Measurements from ENCODE around the gene GLP1R. TPM values are rescaled to one million over a fixed set of nuclear protein-coding genes. Genes with fewer than 3 reads are reported as not detected.

GLP1R gene
- total RNA-seq, 2 donors from 2014 or later, result 5.7 to 6.9 TPM

DNA sequence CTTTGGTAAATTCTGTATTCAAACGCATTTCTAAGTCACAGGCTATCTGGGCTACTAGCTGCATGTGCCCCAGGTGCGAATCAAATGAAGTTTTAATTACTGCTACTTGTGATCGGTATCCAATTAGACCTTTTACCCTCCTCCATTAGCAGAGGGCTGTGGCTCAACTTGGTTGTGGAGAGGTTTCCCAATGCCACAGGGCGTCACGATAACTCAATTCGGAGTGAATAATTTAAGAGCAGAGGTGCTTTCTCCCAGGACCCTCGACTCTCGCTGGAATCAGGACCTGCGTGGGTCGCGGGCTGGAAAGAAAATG, 65.8 kb downstream of the GLP1R start:
- peak; percentile 25 for ATAC-seq
- peak overlapping the region; percentile 94 to 98 (median 96) for H3K27ac ChIP-seq
- TF ChIP-seq POLR2A (IDR thresholded peaks at IDR 0.05), result no peak
- TF ChIP-seq, protein P1, sequence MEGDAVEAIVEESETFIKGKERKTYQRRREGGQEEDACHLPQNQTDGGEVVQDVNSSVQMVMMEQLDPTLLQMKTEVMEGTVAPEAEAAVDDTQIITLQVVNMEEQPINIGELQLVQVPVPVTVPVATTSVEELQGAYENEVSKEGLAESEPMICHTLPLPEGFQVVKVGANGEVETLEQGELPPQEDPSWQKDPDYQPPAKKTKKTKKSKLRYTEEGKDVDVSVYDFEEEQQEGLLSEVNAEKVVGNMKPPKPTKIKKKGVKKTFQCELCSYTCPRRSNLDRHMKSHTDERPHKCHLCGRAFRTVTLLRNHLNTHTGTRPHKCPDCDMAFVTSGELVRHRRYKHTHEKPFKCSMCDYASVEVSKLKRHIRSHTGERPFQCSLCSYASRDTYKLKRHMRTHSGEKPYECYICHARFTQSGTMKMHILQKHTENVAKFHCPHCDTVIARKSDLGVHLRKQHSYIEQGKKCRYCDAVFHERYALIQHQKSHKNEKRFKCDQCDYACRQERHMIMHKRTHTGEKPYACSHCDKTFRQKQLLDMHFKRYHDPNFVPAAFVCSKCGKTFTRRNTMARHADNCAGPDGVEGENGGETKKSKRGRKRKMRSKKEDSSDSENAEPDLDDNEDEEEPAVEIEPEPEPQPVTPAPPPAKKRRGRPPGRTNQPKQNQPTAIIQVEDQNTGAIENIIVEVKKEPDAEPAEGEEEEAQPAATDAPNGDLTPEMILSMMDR (IDR thresholded peaks at IDR 0.05), result peak in 1 of 7 experiments; percentile 3

DNA sequence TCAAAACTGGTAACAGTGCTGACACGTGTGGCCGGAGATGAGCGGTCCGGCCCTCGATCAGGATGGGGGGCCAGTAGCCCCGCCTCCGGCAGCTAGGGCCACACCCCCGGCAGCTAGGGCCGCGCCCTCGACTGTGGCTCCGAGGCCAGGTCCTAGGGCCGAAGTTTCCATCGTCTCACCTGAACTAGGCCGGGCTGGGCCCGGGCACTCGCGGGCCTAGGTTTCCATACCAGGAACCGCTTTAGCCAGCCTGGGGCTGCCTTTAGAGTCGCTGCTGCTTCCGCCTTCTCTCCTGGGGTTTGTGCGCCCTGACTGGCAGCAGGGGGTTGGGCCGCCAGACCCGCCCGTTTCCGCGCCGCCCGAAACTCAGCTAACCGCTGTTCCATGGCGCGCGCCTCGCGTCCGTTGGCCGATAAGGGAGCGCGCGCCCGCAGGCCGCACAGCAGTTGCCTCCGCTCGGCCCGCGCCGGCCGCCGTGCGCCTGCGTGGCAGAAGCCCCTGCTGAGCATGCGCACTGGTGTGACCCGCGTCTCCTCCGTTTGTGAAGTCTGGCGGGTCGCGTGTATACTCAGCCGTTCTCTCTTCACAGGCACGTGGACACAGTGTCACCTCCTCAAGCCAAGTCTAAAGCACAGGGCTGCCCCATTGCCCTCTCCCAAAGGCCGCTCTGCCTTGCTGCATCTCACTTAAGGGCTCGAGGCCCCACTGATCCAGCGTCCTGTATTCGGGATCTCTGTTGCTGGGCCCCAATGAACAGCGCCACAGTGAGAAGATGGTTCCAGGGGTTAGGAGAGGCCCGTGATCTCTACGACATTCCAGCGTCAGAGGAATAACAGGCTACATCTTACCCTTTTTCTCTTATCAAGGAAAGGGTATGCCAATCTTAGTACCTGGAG, 66.4 kb downstream of the GLP1R start, which contains the start of gene SAYSD1:
TSS of gene SAYSD1 (minus strand) at position 483 of the 896 bp plus-strand sequence. CDS start at position 386, 97 bp downstream.
- DNase-seq, result peak; percentile 94 to 95 (median 95)
- Histone ChIP-seq H3K9me3 (no peaks in the 10 kb centered on the region), H3K4me1 (peaks cover 14% of the 10 kb centered on the region), H3K27ac (peak within 1 kb of the TSS; percentile 94 to 98 (median 96)), H3K4me3 (peak within 1 kb of the TSS; percentile 17 to 50), H3K36me3 (replicated peaks in 1 of 2; ENCODE audit: insufficient read depth in 1 of 2, low read depth in 2 of 2) (no peaks in the 10 kb centered on the region), H3K27me3 (no peaks in the 10 kb centered on the region)
- TF ChIP-seq POLR2A (IDR thresholded peaks at IDR 0.05), result peak; percentile 86 to 93 (median 90)
- TF ChIP-seq, protein P1 (IDR thresholded peaks at IDR 0.05), result no peak
- 1 to 2% methylated on average over 18 to 68 of the region's 68 CpGs for WGBS, 2 donors
- ATAC-seq, result peak; percentile 96
- intact Hi-C loops (cut with DNase I), result no loop called here

More for the DNA sequence above, 65.8 kb downstream of the GLP1R start:
- peaks cover 14% of the 10 kb centered on the region for H3K4me1 ChIP-seq
- intact Hi-C loops (cut with DNase I), result no loop called here
- 0 to 2% methylated on average over 11 of the region's 11 CpGs for WGBS, 2 donors
- peak overlapping the region; percentile 17 to 50 for H3K4me3 ChIP-seq
- DNase-seq, result no peak
- H3K9me3 ChIP-seq, result no peaks in the 10 kb centered on the region
- H3K27me3 ChIP-seq, result no peaks in the 10 kb centered on the region
- no peaks in the 10 kb centered on the region for H3K36me3 ChIP-seq (replicated peaks in 1 of 2; ENCODE audit: insufficient read depth in 1 of 2, low read depth in 2 of 2)

DNA sequence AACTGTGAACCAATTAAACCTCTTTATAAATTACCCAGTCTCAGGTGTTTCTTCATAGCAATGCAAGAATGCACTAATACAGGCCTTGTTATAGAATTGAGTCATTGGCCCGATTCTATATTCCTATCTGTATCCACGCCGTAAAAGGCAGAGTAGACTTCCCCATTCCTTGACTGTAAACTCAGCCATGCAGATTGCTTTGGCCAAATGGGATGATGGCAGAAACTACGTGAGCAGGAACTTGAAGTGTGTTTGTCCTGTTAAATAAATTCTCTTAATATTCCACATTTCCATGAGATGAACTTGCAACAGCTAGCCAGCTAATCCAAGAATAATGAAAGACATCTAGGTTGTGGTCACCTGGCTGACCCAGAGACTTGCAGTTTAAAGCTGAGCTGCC, 70.3 kb downstream of the GLP1R start:
- TF ChIP-seq, protein P1 (IDR thresholded peaks at IDR 0.05), result no peak
- TF ChIP-seq POLR2A (IDR thresholded peaks at IDR 0.05), result no peak
- H3K4me1 ChIP-seq, result peaks cover 7% of the 10 kb centered on the region
- DNase-seq (no peak), ATAC-seq (no peak)
- H3K27ac ChIP-seq, result no peak overlapping the region
- no peaks in the 10 kb centered on the region for H3K27me3 ChIP-seq
- no peak overlapping the region for H3K4me3 ChIP-seq
- intact Hi-C loops (cut with DNase I), result no loop called here
- no peaks in the 10 kb centered on the region for H3K36me3 ChIP-seq (replicated peaks in 1 of 2; ENCODE audit: insufficient read depth in 1 of 2, low read depth in 2 of 2)
- no peaks in the 10 kb centered on the region for H3K9me3 ChIP-seq
- 91% methylated on average over 4 of the region's 4 CpGs for WGBS, 2 donors

DNA sequence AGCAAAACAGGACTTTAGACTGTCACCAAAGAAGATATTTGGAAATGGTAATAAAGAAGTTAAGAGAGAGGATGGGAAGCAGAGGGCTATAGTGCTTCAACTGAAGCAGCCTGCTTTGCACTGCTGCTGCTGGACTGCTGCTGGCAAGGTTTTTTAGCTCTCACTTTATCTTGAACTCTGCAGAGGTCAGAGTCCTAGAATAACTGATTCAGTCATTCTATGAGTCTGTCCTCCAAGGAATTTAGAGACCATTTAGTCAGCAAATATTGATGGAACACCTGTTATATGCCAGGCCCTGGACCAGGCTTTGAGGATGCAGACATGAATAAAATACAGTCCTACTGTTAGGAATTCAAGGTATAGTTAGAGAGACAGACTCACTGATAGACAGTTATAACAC, 75.5 kb downstream of the GLP1R start:
- TF ChIP-seq, protein P1 (IDR thresholded peaks at IDR 0.05), result no peak
- no peak for TF ChIP-seq POLR2A (IDR thresholded peaks at IDR 0.05)
- intact Hi-C loops (cut with DNase I), result no loop called here

More for the DNA sequence above, 75.5 kb downstream of the GLP1R start:
- Histone ChIP-seq H3K9me3 (no peaks in the 10 kb centered on the region), H3K36me3 (replicated peaks in 1 of 2; ENCODE audit: insufficient read depth in 1 of 2, low read depth in 2 of 2) (no peaks in the 10 kb centered on the region), H3K4me1 (no peaks in the 10 kb centered on the region), H3K27ac (no peak overlapping the region), H3K27me3 (no peaks in the 10 kb centered on the region), H3K4me3 (no peak overlapping the region)
- DNase-seq (no peak), ATAC-seq (no peak)
